ENCODE data around the gene GALNT2.

GALNT2 gene

GRCh38 chr1:230211436-230212145 is 144.6 kb downstream of the GALNT2 start:
- Histone ChIP-seq H3K4me1 (no peaks in the 10 kb centered on the region), H3K27me3 (ENCODE audit: low read depth) (no peaks in the 10 kb centered on the region), H3K36me3 (replicated peaks) (no peaks in the 10 kb centered on the region), H3K4me3 (no peak overlapping the region), H3K9me3 (no peaks in the 10 kb centered on the region)
- no peak for DNase-seq (ENCODE audit: low spot score in 2 of 2)
- in situ Hi-C loops (cut with MboI; ENCODE audit: low sequenced_read_pairs) = no loop called here

- in situ Hi-C loops (cut with MboI; ENCODE audit: low sequenced_read_pairs) = no loop called here
- Histone ChIP-seq H3K4me1 (no peaks in the 10 kb centered on the region), H3K9me3 (no peaks in the 10 kb centered on the region), H3K4me3 (no peak overlapping the region), H3K36me3 (replicated peaks) (no peaks in the 10 kb centered on the region), H3K27me3 (ENCODE audit: low read depth) (no peaks in the 10 kb centered on the region)
- no peak for DNase-seq (ENCODE audit: low spot score in 2 of 2)
These were observed 145.4 kb downstream of the GALNT2 start for GRCh38 chr1:230212405-230212936.

DNA sequence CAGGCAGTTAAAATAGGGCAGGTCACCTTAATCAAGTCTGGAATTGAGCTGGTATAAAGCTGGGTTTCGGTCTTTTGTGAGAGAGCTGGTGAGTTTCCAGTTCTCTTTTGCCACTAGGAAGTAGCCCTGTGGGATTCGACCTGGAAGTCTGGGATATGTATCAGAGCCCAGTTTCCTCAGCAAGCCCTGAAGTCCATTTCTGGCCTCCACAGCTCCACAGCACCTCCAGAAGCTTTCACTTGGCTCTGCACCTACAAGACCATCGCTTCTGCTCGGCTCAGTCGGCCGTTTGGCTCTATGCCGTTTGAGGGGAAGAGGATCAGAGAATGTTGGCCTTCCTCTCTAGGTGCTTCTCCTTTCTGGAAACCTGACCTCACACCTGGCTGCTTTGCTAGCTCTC is 148.0 kb downstream of the GALNT2 start:
- no peaks in the 10 kb centered on the region for H3K36me3 ChIP-seq (replicated peaks)
- H3K27me3 ChIP-seq (ENCODE audit: low read depth) = no peaks in the 10 kb centered on the region
- in situ Hi-C loops (cut with MboI; ENCODE audit: low sequenced_read_pairs) = no loop called here
- no peak overlapping the region for H3K4me3 ChIP-seq
- H3K4me1 ChIP-seq = no peaks in the 10 kb centered on the region
- DNase-seq (ENCODE audit: low spot score in 2 of 2) = no peak
- no peaks in the 10 kb centered on the region for H3K9me3 ChIP-seq

- no peaks in the 10 kb centered on the region for H3K27me3 ChIP-seq (ENCODE audit: low read depth)
- DNase-seq (ENCODE audit: low spot score in 2 of 2) = no peak
- H3K4me1 ChIP-seq = no peaks in the 10 kb centered on the region
- no peak overlapping the region for H3K4me3 ChIP-seq
- H3K36me3 ChIP-seq (replicated peaks) = no peaks in the 10 kb centered on the region
- H3K9me3 ChIP-seq = no peaks in the 10 kb centered on the region
- in situ Hi-C loops (cut with MboI; ENCODE audit: low sequenced_read_pairs) = no loop called here
These were observed 148.5 kb downstream of the GALNT2 start for GRCh38 chr1:230215529-230215928.

- no peaks in the 10 kb centered on the region for H3K9me3 ChIP-seq
- no peak overlapping the region for H3K4me3 ChIP-seq
- in situ Hi-C loops (cut with MboI; ENCODE audit: low sequenced_read_pairs) = no loop called here
- no peak for DNase-seq (ENCODE audit: low spot score in 2 of 2)
- H3K36me3 ChIP-seq (replicated peaks) = no peaks in the 10 kb centered on the region
- no peaks in the 10 kb centered on the region for H3K4me1 ChIP-seq
- no peaks in the 10 kb centered on the region for H3K27me3 ChIP-seq (ENCODE audit: low read depth)
These were observed 149.9 kb downstream of the GALNT2 start for GRCh38 chr1:230216896-230217295.

DNA sequence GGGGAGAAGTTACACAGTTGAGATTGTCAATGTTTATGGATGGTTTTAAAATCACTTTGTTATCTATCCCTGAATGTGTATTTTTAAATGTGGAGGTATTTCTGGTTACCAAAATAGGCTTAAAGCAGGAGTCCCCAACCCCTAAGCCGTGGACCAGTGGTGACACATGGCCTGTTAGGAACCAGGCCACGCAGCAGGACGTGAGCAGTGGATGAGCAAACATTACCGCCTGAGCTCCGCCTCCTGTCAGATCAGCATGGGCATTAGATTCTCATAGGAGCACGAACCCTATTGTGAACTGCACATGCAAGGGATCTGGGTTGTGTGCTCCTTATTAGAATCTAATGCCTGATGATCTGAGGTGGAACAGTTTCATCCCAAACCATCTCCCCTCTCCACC is 151.6 kb downstream of the GALNT2 start:
- no peak for DNase-seq (ENCODE audit: low spot score in 2 of 2)
- no peaks in the 10 kb centered on the region for H3K4me1 ChIP-seq
- H3K36me3 ChIP-seq (replicated peaks) = no peaks in the 10 kb centered on the region
- no peak overlapping the region for H3K4me3 ChIP-seq
- in situ Hi-C loops (cut with MboI; ENCODE audit: low sequenced_read_pairs) = no loop called here
- no peaks in the 10 kb centered on the region for H3K27me3 ChIP-seq (ENCODE audit: low read depth)
- no peaks in the 10 kb centered on the region for H3K9me3 ChIP-seq

- H3K36me3 ChIP-seq (replicated peaks) = no peaks in the 10 kb centered on the region
- no peaks in the 10 kb centered on the region for H3K4me1 ChIP-seq
- in situ Hi-C loops (cut with MboI; ENCODE audit: low sequenced_read_pairs) = no loop called here
- DNase-seq (ENCODE audit: low spot score in 2 of 2) = no peak
- no peak overlapping the region for H3K4me3 ChIP-seq
- H3K27me3 ChIP-seq (ENCODE audit: low read depth) = no peaks in the 10 kb centered on the region
- no peaks in the 10 kb centered on the region for H3K9me3 ChIP-seq
These were observed 152.4 kb downstream of the GALNT2 start for GRCh38 chr1:230219174-230220067.

DNA sequence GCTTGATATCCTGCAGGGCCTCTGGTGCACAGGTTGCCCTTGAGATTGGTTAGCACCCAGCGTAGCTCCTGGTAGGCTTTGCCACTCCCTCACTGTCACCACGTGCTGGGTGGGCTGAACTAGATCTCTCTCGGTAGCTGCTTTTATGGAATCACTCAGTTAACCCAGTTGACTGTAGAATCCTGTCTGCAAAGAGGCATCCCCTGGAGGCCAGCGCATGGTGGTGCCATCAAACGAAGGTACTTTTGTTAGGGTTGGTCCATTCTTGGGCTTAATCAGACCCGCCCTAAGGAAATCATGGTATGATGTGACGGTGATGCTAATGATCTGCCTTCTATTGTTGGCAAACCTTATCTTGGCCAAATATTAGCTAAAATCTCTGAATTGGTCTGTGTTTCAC is 153.4 kb downstream of the GALNT2 start:
- DNase-seq (ENCODE audit: low spot score in 2 of 2) = no peak
- in situ Hi-C loops (cut with MboI; ENCODE audit: low sequenced_read_pairs) = no loop called here
- H3K4me1 ChIP-seq = no peaks in the 10 kb centered on the region
- H3K9me3 ChIP-seq = no peaks in the 10 kb centered on the region
- H3K36me3 ChIP-seq (replicated peaks) = no peaks in the 10 kb centered on the region
- H3K4me3 ChIP-seq = no peak overlapping the region
- H3K27me3 ChIP-seq (ENCODE audit: low read depth) = no peaks in the 10 kb centered on the region

- no peak for DNase-seq (ENCODE audit: low spot score in 2 of 2)
- H3K4me1 ChIP-seq = no peaks in the 10 kb centered on the region
- in situ Hi-C loops (cut with MboI; ENCODE audit: low sequenced_read_pairs) = no loop called here
- H3K27me3 ChIP-seq (ENCODE audit: low read depth) = no peaks in the 10 kb centered on the region
- H3K4me3 ChIP-seq = no peak overlapping the region
- no peaks in the 10 kb centered on the region for H3K9me3 ChIP-seq
- H3K36me3 ChIP-seq (replicated peaks) = no peaks in the 10 kb centered on the region
These were observed 153.9 kb downstream of the GALNT2 start for GRCh38 chr1:230220907-230221306.

GRCh38 chr1:230222678-230223077 is 155.6 kb downstream of the GALNT2 start:
- Histone ChIP-seq H3K36me3 (replicated peaks) (no peaks in the 10 kb centered on the region), H3K4me1 (no peaks in the 10 kb centered on the region), H3K27me3 (ENCODE audit: low read depth) (no peaks in the 10 kb centered on the region), H3K9me3 (no peaks in the 10 kb centered on the region), H3K4me3 (no peak overlapping the region)
- in situ Hi-C loops (cut with MboI; ENCODE audit: low sequenced_read_pairs) = no loop called here
- no peak for DNase-seq (ENCODE audit: low spot score in 2 of 2)

- H3K9me3 ChIP-seq = no peaks in the 10 kb centered on the region
- no peaks in the 10 kb centered on the region for H3K36me3 ChIP-seq (replicated peaks)
- H3K4me3 ChIP-seq = no peak overlapping the region
- in situ Hi-C loops (cut with MboI; ENCODE audit: low sequenced_read_pairs) = no loop called here
- H3K4me1 ChIP-seq = no peaks in the 10 kb centered on the region
- no peaks in the 10 kb centered on the region for H3K27me3 ChIP-seq (ENCODE audit: low read depth)
- no peak for DNase-seq (ENCODE audit: low spot score in 2 of 2)
These were observed 157.3 kb downstream of the GALNT2 start for GRCh38 chr1:230224101-230224960.

GRCh38 chr1:230226007-230226800 is 159.2 kb downstream of the GALNT2 start:
- H3K4me3 ChIP-seq = no peak overlapping the region
- H3K36me3 ChIP-seq (replicated peaks) = no peaks in the 10 kb centered on the region
- in situ Hi-C loops (cut with MboI; ENCODE audit: low sequenced_read_pairs) = no loop called here
- no peaks in the 10 kb centered on the region for H3K9me3 ChIP-seq
- DNase-seq (ENCODE audit: low spot score in 2 of 2) = no peak
- H3K4me1 ChIP-seq = no peaks in the 10 kb centered on the region
- H3K27me3 ChIP-seq (ENCODE audit: low read depth) = no peaks in the 10 kb centered on the region

DNA sequence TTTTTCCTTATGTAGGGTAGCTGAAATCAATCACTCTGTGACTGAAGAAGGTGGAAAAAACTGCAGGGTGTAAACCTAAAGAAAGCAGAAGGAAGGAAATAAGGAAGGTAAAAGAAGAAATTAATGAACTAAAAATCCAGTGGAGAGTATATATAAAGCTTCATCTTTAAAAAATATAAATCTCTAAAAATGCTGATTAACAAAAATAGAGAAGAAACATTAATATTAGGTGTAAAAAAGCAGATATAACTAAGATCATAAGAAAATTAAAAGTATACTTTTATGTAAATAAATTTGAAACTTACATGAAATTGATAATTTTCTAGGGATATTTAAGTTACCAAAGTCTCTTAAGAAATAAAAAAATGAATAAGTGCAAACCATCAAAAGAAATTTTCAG is 159.8 kb downstream of the GALNT2 start:
- Histone ChIP-seq H3K36me3 (replicated peaks) (no peaks in the 10 kb centered on the region), H3K27me3 (ENCODE audit: low read depth) (no peaks in the 10 kb centered on the region), H3K4me3 (no peak overlapping the region), H3K4me1 (no peaks in the 10 kb centered on the region), H3K9me3 (no peaks in the 10 kb centered on the region)
- no peak for DNase-seq (ENCODE audit: low spot score in 2 of 2)
- in situ Hi-C loops (cut with MboI; ENCODE audit: low sequenced_read_pairs) = no loop called here

Data from HAP-1 (cell line).